Measurements from ENCODE around the gene PEX14.

The PEX14 gene

GRCh38 chr1:10667861-10668761 lies 193.4 kb downstream of the PEX14 start:
- DNase-seq (ENCODE audit: low read depth) = no peak

GRCh38 chr1:10669570-10669969 lies 194.8 kb downstream of the PEX14 start:
- no peak for DNase-seq (ENCODE audit: low read depth)

GRCh38 chr1:10670190-10670589 lies 195.4 kb downstream of the PEX14 start:
- no peak for DNase-seq (ENCODE audit: low read depth)

GRCh38 chr1:10671090-10671489 lies 196.3 kb downstream of the PEX14 start:
- DNase-seq (ENCODE audit: low read depth) = no peak

GRCh38 chr1:10671622-10672342 lies 197.0 kb downstream of the PEX14 start:
- DNase-seq (ENCODE audit: low read depth) = no peak

GRCh38 chr1:10672343-10673050 lies 197.7 kb downstream of the PEX14 start:
- no peak for DNase-seq (ENCODE audit: low read depth)

GRCh38 chr1:10673109-10673711 lies 198.5 kb downstream of the PEX14 start:
- no peak for DNase-seq (ENCODE audit: low read depth)

GRCh38 chr1:10674222-10674621 lies 199.5 kb downstream of the PEX14 start:
- no peak for DNase-seq (ENCODE audit: low read depth)

- DNase-seq (ENCODE audit: low read depth) = no peak
These were observed 200.2 kb downstream of the PEX14 start for GRCh38 chr1:10674700-10675609.

- DNase-seq (ENCODE audit: low read depth) = no peak
These were observed 201.1 kb downstream of the PEX14 start for GRCh38 chr1:10675813-10676212.

- no peak for DNase-seq (ENCODE audit: low read depth)
These were observed 202.2 kb downstream of the PEX14 start for GRCh38 chr1:10676963-10677362.

GRCh38 chr1:10677491-10678391 lies 203.0 kb downstream of the PEX14 start:
- DNase-seq (ENCODE audit: low read depth) = no peak

GRCh38 chr1:10678402-10678801 lies 203.7 kb downstream of the PEX14 start:
- no peak for DNase-seq (ENCODE audit: low read depth)

- DNase-seq (ENCODE audit: low read depth) = no peak
These were observed 204.1 kb downstream of the PEX14 start for GRCh38 chr1:10678852-10679251.

- no peak for DNase-seq (ENCODE audit: low read depth)
These were observed 204.9 kb downstream of the PEX14 start for GRCh38 chr1:10679496-10680220.
